GM19397 (cell line): Measurements from ENCODE around the gene ZC3H14.

Experiments used
- ATAC-seq: cut with Tn5 transposase; IDR thresholded peaks from one replicate; pipeline ENCODE4 v1.9.1; 2021; ENCODE audit warnings: mild to moderate bottlenecking, moderate library complexity; ENCODE audit not compliant: unreplicated experiment

ZC3H14 gene

GRCh38 chr14:88599761-88600439 lies 37.1 kb downstream of the ZC3H14 start:
- ATAC-seq = peak; percentile 88

- no peak for ATAC-seq
Observed at GRCh38 chr14:88604212-88604611, 41.4 kb downstream of the ZC3H14 start.

GRCh38 chr14:88605594-88605993 lies 42.8 kb downstream of the ZC3H14 start:
- no peak for ATAC-seq

- ATAC-seq = no peak
Observed at GRCh38 chr14:88607829-88608228, 45.0 kb downstream of the ZC3H14 start.

GRCh38 chr14:88611878-88612277 lies 49.0 kb downstream of the ZC3H14 start:
- ATAC-seq = no peak

GRCh38 chr14:88612981-88613380 lies 50.1 kb downstream of the ZC3H14 start:
- ATAC-seq = no peak

- no peak for ATAC-seq
Observed at GRCh38 chr14:88613552-88614010, 50.7 kb downstream of the ZC3H14 start.

- no peak for ATAC-seq
Observed at GRCh38 chr14:88614218-88614907, 51.5 kb downstream of the ZC3H14 start.

- ATAC-seq = no peak
Observed at GRCh38 chr14:88616697-88617096, 53.9 kb downstream of the ZC3H14 start.

GRCh38 chr14:88617479-88617878 lies 54.6 kb downstream of the ZC3H14 start:
- ATAC-seq = no peak

GRCh38 chr14:88618476-88618875 lies 55.6 kb downstream of the ZC3H14 start:
- no peak for ATAC-seq

- no peak for ATAC-seq
Observed at GRCh38 chr14:88621100-88621499, 58.3 kb downstream of the ZC3H14 start.

GRCh38 chr14:88625671-88626070 lies 62.8 kb downstream of the ZC3H14 start:
- ATAC-seq = no peak

- no peak for ATAC-seq
Observed at GRCh38 chr14:88628033-88628432, 65.2 kb downstream of the ZC3H14 start.

- ATAC-seq = no peak
Observed at GRCh38 chr14:88628462-88628861, 65.6 kb downstream of the ZC3H14 start.

- no peak for ATAC-seq
Observed at GRCh38 chr14:88630565-88630964, 67.7 kb downstream of the ZC3H14 start.

- no peak for ATAC-seq
Observed at GRCh38 chr14:88631091-88631490, 68.3 kb downstream of the ZC3H14 start.

- no peak for ATAC-seq
Observed at GRCh38 chr14:88632512-88632911, 69.7 kb downstream of the ZC3H14 start.

- no peak for ATAC-seq
Observed at GRCh38 chr14:88639221-88639620, 76.4 kb downstream of the ZC3H14 start.

GRCh38 chr14:88660056-88660455 lies 97.2 kb downstream of the ZC3H14 start:
- ATAC-seq = no peak

GRCh38 chr14:88667555-88668273 lies 104.9 kb downstream of the ZC3H14 start:
- ATAC-seq = peak; percentile 78
